ENCODE results near the gene KNL1.

- TF ChIP-seq CTCF (IDR thresholded peaks at IDR 0.05), result no peak
- no peak for TF ChIP-seq REST (IDR thresholded peaks at IDR 0.05; ENCODE audit: insufficient read depth in 1 of 2, low read depth in 2 of 2, low read length in 1 of 2)
Measured at GRCh38 chr15:40693904-40694687, 100.0 kb downstream of the KNL1 start.

All from Panc1 (cell line).